Ammon's horn (tissue), 1 donor: ENCODE measurements around the gene AMPH.
"Not testable (repeated sequence)": the region's sequence is repeated elsewhere in the genome, so short reads cannot be mapped to it uniquely, and the experiment has no call there.

ENCODE experiments used
- DNase-seq: peaks from one replicate; pipeline ENCODE4 v3.0.0-alpha.2; 2016; ENCODE audit warnings: low spot score

AMPH gene

GRCh38 chr7:38351601-38352000 lies 279.6 kb downstream of the AMPH start:
- DNase-seq = no peak

- DNase-seq = not testable (repeated sequence)
These were observed 280.4 kb downstream of the AMPH start for GRCh38 chr7:38350777-38351176.

- DNase-seq = peak; percentile 62
These were observed 281.1 kb downstream of the AMPH start for GRCh38 chr7:38349869-38350583.

- DNase-seq = not testable (repeated sequence)
These were observed 281.9 kb downstream of the AMPH start for GRCh38 chr7:38349126-38349795.

- not testable (repeated sequence) for DNase-seq
These were observed 285.6 kb downstream of the AMPH start for GRCh38 chr7:38345299-38346172.

GRCh38 chr7:38344741-38345140 lies 286.4 kb downstream of the AMPH start:
- DNase-seq = not testable (repeated sequence)

- not testable (repeated sequence) for DNase-seq
These were observed 289.0 kb downstream of the AMPH start for GRCh38 chr7:38342135-38342534.

- not testable (repeated sequence) for DNase-seq
These were observed 289.9 kb downstream of the AMPH start for GRCh38 chr7:38341172-38341705.

GRCh38 chr7:38339953-38340819 lies 291.0 kb downstream of the AMPH start:
- no peak for DNase-seq

- DNase-seq = not testable (repeated sequence)
These were observed 295.0 kb downstream of the AMPH start for GRCh38 chr7:38336148-38336515.

GRCh38 chr7:38335492-38336147 lies 295.6 kb downstream of the AMPH start:
- peak; percentile 92 for DNase-seq

GRCh38 chr7:38335128-38335491 lies 296.1 kb downstream of the AMPH start:
- DNase-seq = peak; percentile 35

GRCh38 chr7:38334163-38334562 lies 297.0 kb downstream of the AMPH start:
- DNase-seq = no peak
